Ishikawa (cell line): ENCODE measurements around the gene CDC42EP4.

Experiments
- CEBPB ChIP-seq: IDR thresholded peaks from 2 replicates; pipeline ENCODE4 v1.6.1; 2012
- CREB1 ChIP-seq: IDR thresholded peaks from 2 replicates; pipeline ENCODE4 v1.6.1; 2012; ENCODE audit warnings: low read depth
- EGR1 ChIP-seq: IDR thresholded peaks from 2 replicates; pipeline ENCODE4 v1.6.1; 2012
- EP300 ChIP-seq: IDR thresholded peaks from 2 replicates; pipeline ENCODE4 v1.6.1; 2012; ENCODE audit warnings: borderline replicate concordance
- FOXM1 ChIP-seq: IDR thresholded peaks from 2 replicates; pipeline ENCODE4 v1.6.1; 2012; ENCODE audit warnings: low read depth, borderline replicate concordance
- MAX ChIP-seq: IDR thresholded peaks from 2 replicates; pipeline ENCODE4 v1.6.1; 2012
- RAD21 ChIP-seq: IDR thresholded peaks from 2 replicates; pipeline ENCODE4 v1.6.1; 2012; ENCODE audit warnings: low read depth
- REST ChIP-seq: IDR thresholded peaks from 2 replicates; pipeline ENCODE4 v1.6.1; 2012; ENCODE audit warnings: low read depth, mild to moderate bottlenecking
- TAF1 ChIP-seq: IDR thresholded peaks from 2 replicates; pipeline ENCODE4 v1.6.1; 2012; ENCODE audit warnings: low read depth, mild to moderate bottlenecking
- TCF12 ChIP-seq: IDR thresholded peaks from 2 replicates; pipeline ENCODE4 v1.6.1; 2012; ENCODE audit warnings: low read depth
- TEAD4 ChIP-seq: IDR thresholded peaks from 2 replicates; pipeline ENCODE4 v1.6.1; 2012
- USF1 ChIP-seq: IDR thresholded peaks from 2 replicates; pipeline ENCODE4 v1.6.1; 2012
- YY1 ChIP-seq: IDR thresholded peaks from 2 replicates; pipeline ENCODE4 v1.6.1; 2012; ENCODE audit warnings: low read depth

- TF ChIP-seq MAX (no peak), TCF12 (no peak), FOXM1 (no peak), TEAD4 (no peak), CREB1 (no peak), TAF1 (no peak), EP300 (no peak), USF1 (no peak), REST (no peak), CEBPB (no peak), EGR1 (no peak), RAD21 (no peak), YY1 (no peak)
Measured at GRCh38 chr17:73338050-73338521, 26.3 kb upstream of the CDC42EP4 start.
